HG03520 (cell line): ENCODE data around the gene NFATC2.

ENCODE experiments used
- ATAC-seq: cut with Tn5 transposase; IDR thresholded peaks from one replicate; pipeline ENCODE4 v1.9.1; 2021; ENCODE audit warnings: mild to moderate bottlenecking, moderate library complexity; ENCODE audit not compliant: unreplicated experiment

NFATC2 gene

GRCh38 chr20:51399006-51399890, 143.3 kb downstream of the NFATC2 start:
- ATAC-seq: no peak

GRCh38 chr20:51398552-51398951, 144.0 kb downstream of the NFATC2 start:
- ATAC-seq: no peak

- ATAC-seq: no peak
These were observed 144.4 kb downstream of the NFATC2 start for GRCh38 chr20:51398083-51398482.

- no peak for ATAC-seq
These were observed 145.4 kb downstream of the NFATC2 start for GRCh38 chr20:51397137-51397536.

GRCh38 chr20:51396365-51396909, 146.1 kb downstream of the NFATC2 start:
- no peak for ATAC-seq

GRCh38 chr20:51394706-51395105, 147.8 kb downstream of the NFATC2 start:
- ATAC-seq: no peak

- no peak for ATAC-seq
These were observed 148.9 kb downstream of the NFATC2 start for GRCh38 chr20:51393571-51393970.

- ATAC-seq: no peak
These were observed 149.8 kb downstream of the NFATC2 start for GRCh38 chr20:51392614-51393186.

GRCh38 chr20:51391926-51392325, 150.6 kb downstream of the NFATC2 start:
- ATAC-seq: no peak

GRCh38 chr20:51389543-51390264, 152.8 kb downstream of the NFATC2 start:
- no peak for ATAC-seq

- no peak for ATAC-seq
These were observed 153.6 kb downstream of the NFATC2 start for GRCh38 chr20:51388756-51389542.

GRCh38 chr20:51388227-51388626, 154.3 kb downstream of the NFATC2 start:
- no peak for ATAC-seq

- ATAC-seq: no peak
These were observed 155.2 kb downstream of the NFATC2 start for GRCh38 chr20:51387125-51387875.

- no peak for ATAC-seq
These were observed 155.9 kb downstream of the NFATC2 start for GRCh38 chr20:51386586-51386985.

- no peak for ATAC-seq
These were observed 156.6 kb downstream of the NFATC2 start for GRCh38 chr20:51385646-51386530.

GRCh38 chr20:51384875-51385274, 157.6 kb downstream of the NFATC2 start:
- no peak for ATAC-seq

GRCh38 chr20:51383891-51384510, 158.5 kb downstream of the NFATC2 start:
- ATAC-seq: no peak

GRCh38 chr20:51382986-51383821, 159.3 kb downstream of the NFATC2 start:
- no peak for ATAC-seq
